ENCODE measurements around the gene PITPNM2.

PITPNM2 gene

DNA sequence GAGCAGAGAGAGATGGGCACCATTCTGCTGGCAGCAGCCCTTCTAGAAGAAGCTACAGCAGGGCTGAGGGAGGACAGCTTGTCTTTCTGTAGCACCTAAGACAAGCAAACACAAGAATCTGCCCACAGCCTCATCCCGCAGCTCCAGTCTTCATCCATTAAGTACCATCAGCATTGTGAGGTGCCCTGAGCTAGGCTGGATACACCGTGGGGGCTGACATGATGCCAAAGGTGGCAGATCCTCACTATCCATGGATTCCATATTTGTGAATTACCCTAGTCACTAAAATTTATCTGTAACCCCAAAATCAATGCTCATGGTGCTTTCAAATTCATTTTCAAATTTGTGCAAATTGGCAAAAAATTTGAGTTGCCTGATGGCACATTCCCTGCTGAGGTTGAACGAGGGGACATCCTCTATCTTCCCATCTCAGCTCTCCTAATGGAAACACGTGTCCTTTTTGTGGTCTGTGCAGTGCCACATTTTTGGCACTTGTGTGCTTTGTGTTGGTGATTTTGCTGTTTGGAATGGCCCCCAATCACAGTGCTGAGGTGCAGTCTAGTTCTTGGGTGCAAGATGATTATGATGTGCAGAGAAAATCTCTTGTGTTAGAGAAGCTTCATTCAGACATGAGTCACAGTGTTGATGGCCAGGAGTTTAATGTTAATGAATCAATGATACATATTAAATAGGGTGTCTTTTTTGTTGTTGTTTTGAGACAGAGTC is 7.0 kb downstream of the PITPNM2 start:
- DNase-seq = no peak

DNA sequence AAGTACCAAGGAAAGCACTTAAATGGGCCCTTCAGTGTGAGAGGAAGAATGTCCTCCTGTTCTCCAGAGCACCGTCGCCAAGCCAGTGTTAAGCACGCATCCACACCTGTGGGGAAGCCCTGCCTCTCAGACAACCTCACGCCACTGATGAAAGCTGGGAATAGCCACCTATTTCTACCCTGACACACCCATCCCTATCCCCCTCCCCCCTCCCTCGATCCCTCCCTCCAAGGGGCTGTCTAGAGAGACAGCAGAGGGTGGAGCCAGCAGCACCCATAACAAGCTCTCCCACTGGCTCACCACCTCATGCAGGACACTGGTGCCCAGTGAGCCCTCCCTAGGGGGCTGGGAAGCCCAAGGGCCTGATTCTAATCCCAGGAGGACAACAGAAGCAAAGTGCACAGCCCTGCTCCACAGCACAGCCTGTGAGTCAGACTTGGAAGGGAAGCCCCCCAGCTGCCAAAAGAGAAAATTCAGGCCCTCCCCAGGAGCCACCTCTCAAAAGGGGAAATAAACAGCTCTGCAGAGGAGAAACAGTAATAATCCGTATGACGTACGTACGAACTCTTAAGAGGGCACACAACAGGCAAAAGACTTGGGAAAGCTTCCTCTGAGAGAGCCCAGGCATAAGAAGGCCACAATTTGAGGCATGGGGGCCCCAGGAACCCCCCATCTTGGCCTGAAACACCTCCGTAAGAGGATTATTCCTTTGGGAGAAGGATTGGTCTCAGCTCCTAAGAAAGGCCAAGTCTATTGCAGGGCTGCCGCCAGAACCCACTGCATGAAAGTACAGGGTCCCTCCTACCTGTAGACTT is 7.8 kb downstream of the PITPNM2 start:
- no peak for DNase-seq

DNA sequence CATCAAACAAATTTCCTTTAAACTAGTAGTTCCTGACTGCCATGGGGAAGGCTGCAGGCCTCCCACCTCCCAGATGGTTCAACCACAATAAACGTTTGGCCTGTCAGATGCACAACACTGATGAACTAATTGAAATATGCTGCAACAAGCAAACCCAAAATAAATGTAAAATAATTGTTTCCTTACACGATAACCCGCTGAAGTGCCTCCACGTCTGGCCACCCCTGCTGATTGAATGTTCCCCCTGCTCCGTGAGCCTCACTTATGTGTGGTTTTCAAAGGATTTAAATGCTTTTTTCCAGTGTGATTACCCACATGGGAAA is 8.4 kb downstream of the PITPNM2 start:
- DNase-seq = no peak

DNA sequence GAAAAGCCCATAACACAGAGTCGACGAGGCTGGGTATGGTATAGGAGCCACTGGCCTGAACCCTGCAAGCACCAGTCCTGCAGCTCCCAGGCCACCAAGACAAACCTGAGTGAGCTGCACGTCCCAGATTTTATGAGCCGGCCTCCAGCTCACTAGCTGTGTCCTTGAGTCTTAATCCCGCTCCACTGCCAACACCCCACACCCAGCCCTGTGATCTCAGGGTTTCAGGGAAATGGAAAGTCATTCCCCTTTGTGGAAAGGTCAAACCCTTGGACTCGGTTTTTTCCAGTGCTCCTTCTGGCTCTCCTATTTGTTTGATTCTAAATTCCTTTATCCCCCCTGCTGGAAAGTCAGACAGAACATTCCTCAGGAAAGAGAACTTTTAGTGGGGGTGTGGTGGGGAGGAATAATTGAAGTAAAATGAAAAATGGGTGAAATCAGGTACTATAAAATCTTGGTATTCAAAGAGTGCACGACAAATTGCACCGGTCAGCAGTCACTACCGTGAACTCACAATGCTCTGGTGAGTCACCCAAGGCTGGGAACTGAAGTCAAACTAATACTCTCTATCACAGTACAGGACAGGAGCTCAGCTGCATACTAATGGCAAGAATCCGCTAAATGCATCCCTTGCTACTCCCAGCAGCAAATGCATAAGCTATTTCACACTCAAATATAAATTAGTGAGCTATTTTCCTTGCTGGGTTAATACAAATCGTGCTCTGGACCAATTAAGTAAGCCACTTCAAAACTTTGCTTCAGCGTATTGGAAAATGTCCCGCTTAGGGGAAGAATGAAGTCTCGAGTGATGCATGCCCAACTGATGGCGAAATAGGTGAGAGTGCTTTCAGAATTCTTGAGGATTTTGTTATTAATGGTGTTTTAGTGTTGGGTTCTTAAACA is 9.0 kb downstream of the PITPNM2 start:
- no peak for DNase-seq

DNA sequence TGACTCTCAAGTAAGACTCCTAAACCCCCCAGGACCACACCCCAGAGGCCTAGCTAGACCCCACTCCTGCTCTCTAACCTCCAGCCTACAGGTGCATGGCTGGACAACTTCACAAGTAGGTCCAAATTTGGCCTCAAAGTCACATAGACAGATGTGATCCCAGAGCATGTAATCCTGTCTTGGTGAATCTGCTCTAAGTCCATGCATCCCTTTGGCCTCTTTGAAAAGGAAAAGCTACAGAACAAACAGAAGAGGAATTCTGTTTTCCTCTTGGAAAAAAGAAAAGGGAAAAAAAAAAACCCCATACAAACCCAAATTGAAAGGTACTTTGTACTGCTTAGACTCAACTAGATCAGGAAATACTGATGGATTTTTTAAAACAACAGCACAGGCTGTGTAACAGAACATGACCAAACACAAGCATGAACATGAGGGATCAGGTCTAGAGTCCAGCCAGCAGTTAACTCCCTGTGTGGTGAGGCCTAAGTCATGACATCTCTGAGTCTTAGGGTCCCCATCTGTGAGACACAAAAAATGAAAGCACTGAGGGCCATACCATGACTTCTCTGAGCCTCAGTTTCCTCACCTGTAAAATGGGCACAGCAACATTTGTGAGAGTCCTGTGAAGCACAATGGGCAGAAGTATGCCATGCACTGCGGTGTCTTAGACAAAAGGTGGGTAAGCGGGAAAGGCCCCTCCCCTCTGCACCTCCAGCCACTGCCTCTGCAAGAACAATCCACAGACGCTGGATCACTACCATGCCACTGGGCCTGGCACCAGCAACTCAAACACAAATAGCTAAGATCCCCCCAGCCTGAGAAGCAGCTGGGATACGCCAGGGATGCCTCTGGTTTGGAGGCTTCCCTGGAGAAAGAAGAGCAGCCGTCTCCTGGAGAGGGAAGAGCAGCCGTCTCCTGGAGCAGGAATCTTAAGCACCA is 9.9 kb downstream of the PITPNM2 start:
- no peak for DNase-seq

DNA sequence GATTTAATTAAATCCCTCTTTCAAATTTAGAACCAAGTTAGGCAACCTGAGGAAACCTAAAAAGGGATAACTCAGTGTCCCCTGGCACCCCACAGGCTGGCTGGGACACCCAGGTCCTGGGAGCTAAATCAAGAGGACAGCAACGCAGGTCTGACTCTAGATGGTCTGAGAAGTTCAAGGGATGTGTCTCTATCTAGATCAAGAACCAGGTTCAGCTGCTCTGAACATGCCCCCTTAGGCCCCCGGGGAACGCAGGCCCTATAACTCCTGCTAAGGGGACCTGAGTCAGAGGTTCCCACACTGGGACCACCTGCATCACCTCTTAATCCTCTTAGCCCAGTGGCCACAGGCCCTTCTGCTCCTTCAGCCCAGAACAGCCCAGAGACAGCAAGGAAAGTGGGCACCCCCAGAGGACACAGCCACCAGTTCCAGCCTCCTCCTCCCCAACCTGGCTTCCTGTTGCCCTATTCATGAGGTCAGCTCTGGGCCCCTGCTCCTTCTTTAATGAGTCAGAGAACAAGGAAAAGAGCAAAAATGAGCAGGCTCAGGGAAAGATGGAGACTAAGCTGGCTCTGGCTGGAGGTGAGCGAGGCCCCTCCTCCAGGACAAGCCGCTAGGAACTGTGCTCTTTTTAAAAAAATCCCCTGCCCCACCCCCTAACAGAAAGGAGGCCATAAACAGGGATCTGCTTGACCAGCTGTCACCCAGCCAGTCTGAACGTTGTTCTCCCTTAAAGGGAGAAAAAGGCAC is 10.8 kb downstream of the PITPNM2 start:
- no peak for DNase-seq

DNA sequence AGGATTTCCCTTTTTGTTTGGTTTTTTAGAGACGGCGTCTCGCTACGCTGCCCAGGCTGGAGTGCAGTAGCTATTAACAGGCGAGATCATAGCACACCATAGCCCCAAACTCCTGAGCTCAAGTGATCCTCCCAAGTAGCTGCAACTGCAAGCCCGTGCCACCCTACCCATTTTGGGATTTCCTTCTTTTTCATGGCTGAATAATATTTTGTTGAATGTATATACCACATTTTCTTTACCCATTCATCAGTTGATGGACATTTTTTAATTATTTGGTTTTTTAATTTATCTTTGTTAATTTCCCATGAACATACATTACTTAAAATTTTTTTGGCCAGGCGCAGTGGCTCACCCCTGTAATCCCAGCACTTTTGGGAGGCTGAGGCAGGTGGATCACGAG is 15.2 kb downstream of the PITPNM2 start:
- no peak for DNase-seq

- no peak for DNase-seq
These were observed 16.1 kb downstream of the PITPNM2 start for GRCh38 chr12:123134826-123135225.

DNA sequence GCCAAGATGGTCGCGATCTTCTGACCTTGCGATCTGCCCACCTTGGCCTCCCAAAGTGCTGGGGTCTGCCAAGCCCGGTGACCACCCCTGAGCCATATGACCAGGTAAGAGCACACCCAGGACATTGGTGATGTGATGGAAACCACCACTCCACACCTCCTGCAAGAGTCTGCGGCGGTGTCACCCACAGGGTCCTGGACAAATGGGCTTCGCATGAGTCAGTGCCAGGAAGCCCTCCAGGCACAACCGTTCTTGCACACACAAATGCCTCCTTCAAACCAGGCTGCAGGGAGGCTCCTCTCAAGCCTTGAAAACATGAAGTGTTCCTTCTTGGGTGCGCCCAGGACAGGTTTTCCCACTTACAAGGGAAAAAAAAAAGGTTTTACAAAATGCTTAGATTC is 16.6 kb downstream of the PITPNM2 start:
- no peak for DNase-seq

DNA sequence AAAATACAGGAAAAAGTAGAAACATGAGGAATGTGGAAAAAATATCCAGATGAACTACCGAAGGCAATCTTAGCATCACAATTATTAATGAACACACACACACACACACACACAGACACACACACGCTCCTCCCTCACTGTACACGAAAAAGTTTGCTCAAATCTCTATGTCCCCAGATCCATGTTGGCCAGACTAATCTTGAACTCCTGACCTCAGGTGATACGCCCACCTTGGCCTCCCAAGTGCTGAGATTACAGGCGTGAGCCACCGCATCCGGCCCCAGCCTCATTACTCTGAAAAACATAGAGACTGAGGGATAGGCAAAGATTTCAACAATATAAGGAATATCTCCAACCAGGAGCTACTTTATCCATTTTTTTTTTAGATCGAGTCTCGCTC is 17.2 kb downstream of the PITPNM2 start:
- no peak for DNase-seq

- DNase-seq = no peak
These were observed 17.8 kb downstream of the PITPNM2 start for GRCh38 chr12:123132951-123133619.

- peak; percentile 92 for DNase-seq
These were observed 18.9 kb downstream of the PITPNM2 start for GRCh38 chr12:123131879-123132402.

- no peak for DNase-seq
These were observed 19.5 kb downstream of the PITPNM2 start for GRCh38 chr12:123131291-123131832.

DNA sequence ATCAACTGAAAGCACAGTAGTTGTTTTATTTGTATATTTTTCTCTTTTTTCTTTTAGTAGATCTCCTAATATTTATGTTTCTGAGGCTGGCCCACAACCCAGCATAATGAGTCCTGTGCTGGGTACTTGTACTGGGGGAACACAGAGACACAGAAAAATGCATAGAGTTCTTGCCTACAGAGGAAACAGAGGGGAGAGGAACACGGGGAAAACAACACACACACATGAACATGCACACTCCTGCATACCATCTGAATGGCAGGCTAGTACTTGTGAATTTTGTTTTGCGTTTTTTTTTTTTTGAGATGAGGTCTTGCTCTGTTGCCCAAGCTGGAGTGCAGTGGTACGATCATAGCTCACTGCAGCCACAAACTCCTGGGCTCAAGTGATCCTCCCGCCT is 21.3 kb downstream of the PITPNM2 start:
- no peak for DNase-seq

DNA sequence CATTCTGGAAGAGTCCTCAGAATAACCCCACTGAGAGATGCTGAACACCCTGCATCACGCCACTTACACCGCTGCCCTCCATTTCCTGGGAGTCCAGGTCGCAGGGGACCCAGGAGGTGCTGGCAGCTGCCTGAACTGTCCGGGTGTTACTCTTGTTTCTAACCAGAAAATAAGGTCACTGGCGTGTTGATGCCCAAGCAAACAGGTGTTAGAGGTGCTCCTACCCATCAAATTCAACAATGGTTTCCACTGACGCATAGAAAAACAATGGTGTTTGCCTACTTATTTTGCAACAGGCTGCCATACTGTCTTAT is 23.8 kb downstream of the PITPNM2 start:
- no peak for DNase-seq

GRCh38 chr12:123126294-123127181 is 24.4 kb downstream of the PITPNM2 start:
- no peak for DNase-seq

DNA sequence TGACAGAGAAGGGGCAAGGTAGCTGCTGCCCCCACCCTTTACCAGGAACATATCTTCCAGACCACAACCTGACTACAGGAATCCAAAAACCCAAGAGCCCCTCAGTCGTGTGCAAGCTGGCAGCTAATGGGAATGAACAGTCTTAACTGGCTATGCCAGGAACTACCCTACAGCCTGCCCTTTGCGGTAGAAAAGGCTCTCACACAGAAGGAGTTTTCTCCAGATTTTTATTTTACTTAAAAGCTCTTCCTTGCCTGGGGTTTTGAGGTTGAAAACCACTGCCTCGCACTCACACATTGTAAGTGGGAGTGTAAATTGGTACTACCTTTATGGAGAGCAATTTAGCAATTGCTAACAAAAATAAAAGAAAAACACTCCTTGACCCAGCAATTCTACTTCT is 28.3 kb downstream of the PITPNM2 start:
- DNase-seq = no peak

DNA sequence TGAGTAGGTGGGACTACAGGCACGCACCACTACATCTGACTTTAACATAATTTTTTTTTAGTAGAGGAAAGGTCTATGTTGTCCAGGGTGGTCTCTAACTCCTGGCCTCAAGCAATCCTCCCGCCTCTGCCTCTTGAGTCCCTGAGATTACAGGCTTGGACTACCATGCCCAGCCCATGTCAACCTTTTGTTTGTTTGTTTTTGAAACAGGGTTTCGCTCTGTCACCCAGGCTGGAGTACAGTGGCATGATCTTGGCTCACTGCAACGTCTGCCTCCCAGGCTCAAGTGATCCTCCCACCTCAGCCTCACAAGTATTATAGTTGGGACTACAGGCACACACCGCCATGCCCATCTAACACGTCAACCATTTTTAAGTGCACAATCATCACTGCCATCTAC is 29.2 kb downstream of the PITPNM2 start:
- DNase-seq = no peak

DNA sequence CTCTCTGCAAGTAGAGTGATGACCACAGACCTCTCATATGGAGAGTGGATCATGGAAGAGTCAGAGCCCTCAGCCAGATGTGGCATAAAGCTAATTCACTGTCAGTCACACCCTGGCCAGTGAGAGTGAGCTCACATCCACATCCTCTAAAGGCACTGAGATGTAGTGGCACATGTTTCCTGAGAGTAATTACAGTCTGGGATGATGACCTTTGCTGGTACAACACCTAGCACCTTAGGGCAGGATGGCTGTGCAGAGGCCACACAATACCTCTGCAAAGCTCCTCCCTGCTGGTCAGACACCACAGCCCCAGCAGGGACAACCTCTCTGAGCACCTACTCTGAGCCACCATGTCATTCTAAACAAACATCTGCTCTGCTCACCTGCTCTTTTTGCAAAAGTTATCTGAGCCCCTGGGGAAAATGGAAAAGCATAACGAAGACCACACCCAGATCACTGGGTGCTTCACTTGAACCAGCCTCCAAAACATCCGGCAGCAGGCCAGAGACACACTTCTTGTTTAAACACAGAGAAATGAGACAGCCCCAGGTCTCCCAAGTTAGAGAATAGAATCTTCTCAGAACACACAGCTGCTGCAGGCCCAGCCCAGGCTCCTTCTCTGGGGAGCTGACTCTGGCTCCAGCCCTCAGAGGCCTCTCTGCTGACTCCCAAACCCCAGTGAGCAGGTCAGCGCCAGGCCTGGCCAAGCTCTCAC is 30.3 kb downstream of the PITPNM2 start:
- no peak for DNase-seq

Measured in NCI-H1092 (cell line).